Keratinocyte (primary cell): ENCODE data around the gene OR52B6. TPM values are rescaled to one million over a fixed set of nuclear protein-coding genes. Genes with fewer than 3 reads are reported as not detected.

Source experiments
- DNase-seq: peaks from one replicate; pipeline ENCODE4 v3.0.0-alpha.2; 2011; ENCODE audit warnings: low read depth, missing footprints, low spot score
- FAIRE-seq: peaks from 2 replicates; lab custom pipeline; 2011; peaks lifted over from hg19 to GRCh38; lab: Jason Lieb, UNC
- H2AFZ ChIP-seq: 2 replicates; pipeline ENCODE4 v1.6.0; 2012; ENCODE audit warnings: low read length, control low read depth, inconsistent platforms; ENCODE audit not compliant: control insufficient read depth
- H3K27ac ChIP-seq: 2 replicates; pipeline ENCODE4 v1.5.1; 2011; ENCODE audit warnings: low read length; ENCODE audit not compliant: control insufficient read depth, insufficient read depth
- H3K27me3 ChIP-seq: 3 replicates; pipeline ENCODE4 v1.6.0; 2011; ENCODE audit warnings: low read length; ENCODE audit not compliant: control insufficient read depth, insufficient read depth; ENCODE audit errors: extremely low read depth
- H3K36me3 ChIP-seq, 2 experiments: 2 replicates in 1 of 2; 3 replicates in 1 of 2; pipeline ENCODE4 v1.5.1; 2011; ENCODE audit warnings: low read length in 2 of 2, mild to moderate bottlenecking in 1 of 2; ENCODE audit not compliant: control insufficient read depth in 2 of 2, insufficient read depth in 2 of 2; ENCODE audit errors: extremely low read depth in 1 of 2
- H3K4me1 ChIP-seq: 3 replicates; pipeline ENCODE4 v1.5.1; 2011; ENCODE audit warnings: low read length; ENCODE audit not compliant: control insufficient read depth, insufficient read depth; ENCODE audit errors: extremely low read depth
- H3K4me2 ChIP-seq: 3 replicates; pipeline ENCODE4 v1.6.0; 2011; ENCODE audit warnings: low read depth, low read length; ENCODE audit not compliant: control insufficient read depth, insufficient read depth; ENCODE audit errors: extremely low read depth
- H3K4me3 ChIP-seq, 3 experiments: fragments of 200-600 bp in 1 of 3; sonication (generic) in 1 of 3; 2 replicates in 2 of 3; 3 replicates in 1 of 3; pipeline ENCODE4 v1.5.1; 2011 to 2016; ENCODE audit warnings: low read length in 3 of 3, mild to moderate bottlenecking in 3 of 3, control low read depth in 2 of 3, inconsistent platforms in 1 of 3, low read depth in 1 of 3, mixed read lengths in 1 of 3, mixed run types in 1 of 3, moderate library complexity in 1 of 3; ENCODE audit not compliant: control insufficient read depth in 2 of 3, insufficient read depth in 2 of 3; ENCODE audit errors: extremely low read depth in 1 of 3
- H3K79me2 ChIP-seq: 2 replicates; pipeline ENCODE4 v1.6.0; 2012; ENCODE audit warnings: low read length; ENCODE audit not compliant: control insufficient read depth, insufficient read depth
- H3K9ac ChIP-seq: 3 replicates; pipeline ENCODE4 v1.6.0; 2011; ENCODE audit warnings: low read length; ENCODE audit not compliant: control insufficient read depth, insufficient read depth; ENCODE audit errors: extremely low read depth
- H3K9me1 ChIP-seq: 3 replicates; pipeline ENCODE4 v1.6.0; 2011; ENCODE audit warnings: low read length; ENCODE audit not compliant: control insufficient read depth, insufficient read depth; ENCODE audit errors: extremely low read depth
- H3K9me3 ChIP-seq: 2 replicates; pipeline ENCODE4 v1.5.1; 2012; ENCODE audit warnings: low read depth, low read length; ENCODE audit not compliant: control insufficient read depth
- H4K20me1 ChIP-seq: 3 replicates; pipeline ENCODE4 v1.6.0; 2011; ENCODE audit warnings: low read length; ENCODE audit not compliant: control insufficient read depth, insufficient read depth; ENCODE audit errors: extremely low read depth
- CTCF ChIP-seq, 3 experiments: IDR thresholded peaks in 1 of 3; conservative IDR thresholded peaks in 1 of 3; optimal IDR thresholded peaks in 1 of 3; 2 replicates in 2 of 3; 3 replicates in 1 of 3; pipeline versions ENCODE3 to v1.5.1; 2011; ENCODE audit warnings: low read length in 3 of 3, mild to moderate bottlenecking in 3 of 3, moderate library complexity in 2 of 3, control low read depth in 1 of 3, inconsistent platforms in 1 of 3; ENCODE audit not compliant: insufficient read depth in 2 of 3; ENCODE audit errors: extremely low read depth in 1 of 3
- EZH2 ChIP-seq: IDR thresholded peaks from one replicate; pipeline ENCODE4 v1.6.1; 2012; ENCODE audit warnings: inconsistent platforms, mild to moderate bottlenecking, low read length, moderate library complexity
- dilution Hi-C: fragments of 300-500 bp; cut with MboI; formaldehyde crosslinking; loops from one replicate; pipeline ENCODE4 v1.7.0; 2020; ENCODE audit warnings: low sequenced_read_pairs; ENCODE audit not compliant: extremely low pct_ligation_motif_present
- polyA plus RNA-seq, 5 experiments: library from polyadenylated mRNA; depleted of rRNA in 3 of 5; stranded (reverse) in 3 of 5; stranded (forward) in 1 of 5; unstranded in 1 of 5; fragments of >200 nt; gene quantifications; 1 replicate in 1 of 5; 2 replicates in 3 of 5; 3 replicates in 1 of 5; pipeline versions ENCODE4 v1.2.1 to v1.2.3, GENCODE V29; 2011 to 2012; ENCODE audit warnings: missing spikeins in 2 of 5, low read depth in 1 of 5, low replicate concordance in 1 of 5

Gene OR52B6
- polyA plus RNA-seq, 1 donor (not counting 4 experiments of a cell fraction or from before 2014, with no cell fraction given), result not detected

GRCh38 chr11:5550440-5551095, 30.1 kb upstream of the OR52B6 start:
- H3K9ac ChIP-seq, result no peak overlapping the region
- H4K20me1 ChIP-seq, result no peaks in the 10 kb centered on the region
- H3K79me2 ChIP-seq, result no peaks in the 10 kb centered on the region
- DNase-seq, result peak; percentile 28
- no peak for TF ChIP-seq EZH2
- TF ChIP-seq CTCF (optimal IDR thresholded peaks at IDR 0.05 in 1 of 3, IDR thresholded peaks at IDR 0.05 in 1 of 3, conservative IDR thresholded peaks at IDR 0.05 in 1 of 3; ENCODE audit: extremely low read depth in 1 of 3, insufficient read depth in 2 of 3, low read length in 3 of 3), result no peak
- peak overlapping the region; percentile 31 for H3K4me2 ChIP-seq
- no peaks in the 10 kb centered on the region for H3K36me3 ChIP-seq
- no peaks in the 10 kb centered on the region for H3K9me1 ChIP-seq
- H3K27me3 ChIP-seq, result no peaks in the 10 kb centered on the region
- no peaks in the 10 kb centered on the region for H3K9me3 ChIP-seq
- no peak overlapping the region for H3K4me3 ChIP-seq
- dilution Hi-C loops, result no loop called here
- no peak overlapping the region for H2AFZ ChIP-seq
- H3K4me1 ChIP-seq, result peaks cover 13% of the 10 kb centered on the region
- peak; percentile 20 for FAIRE-seq
- peak overlapping the region; percentile 22 for H3K27ac ChIP-seq

GRCh38 chr11:5553343-5553742, 27.3 kb upstream of the OR52B6 start:
- DNase-seq, result no peak
- Histone ChIP-seq H4K20me1 (no peaks in the 10 kb centered on the region), H3K79me2 (no peaks in the 10 kb centered on the region), H3K27me3 (no peaks in the 10 kb centered on the region), H2AFZ (no peak overlapping the region), H3K9me1 (no peaks in the 10 kb centered on the region), H3K4me1 (peaks cover 13% of the 10 kb centered on the region), H3K9me3 (no peaks in the 10 kb centered on the region), H3K27ac (no peak overlapping the region), H3K4me2 (no peak overlapping the region), H3K36me3 (no peaks in the 10 kb centered on the region), H3K9ac (no peak overlapping the region), H3K4me3 (no peak overlapping the region)
- dilution Hi-C loops, result no loop called here
- no peak for FAIRE-seq
- no peak for TF ChIP-seq EZH2
- peak in 1 of 3 experiments; percentile 9 for TF ChIP-seq CTCF (optimal IDR thresholded peaks at IDR 0.05 in 1 of 3, IDR thresholded peaks at IDR 0.05 in 1 of 3, conservative IDR thresholded peaks at IDR 0.05 in 1 of 3; ENCODE audit: extremely low read depth in 1 of 3, insufficient read depth in 2 of 3, low read length in 3 of 3)
